Astrocyte of the cerebellum (primary cell): Measurements from ENCODE around the gene SORCS1.

ENCODE experiments used
- DNase-seq: peaks from one replicate; pipeline ENCODE4 v3.0.0-alpha.2; 2011; ENCODE audit warnings: low read depth
- H3K4me3 ChIP-seq: 2 replicates; pipeline ENCODE4 v1.5.1; 2011; ENCODE audit warnings: mild to moderate bottlenecking, low read depth, low read length, moderate library complexity
- CTCF ChIP-seq: IDR thresholded peaks from 2 replicates; pipeline ENCODE4 v1.5.1; 2012; ENCODE audit warnings: low read length, low read depth, moderate library complexity, mild to moderate bottlenecking; ENCODE audit errors: missing control alignments
- in situ Hi-C: cut with HindIII; loops from 2 replicates; pipeline ENCODE4 v1.10.0; 2017; ENCODE audit warnings: low sequenced_read_pairs

Gene SORCS1

GRCh38 chr10:106661133-106661766 is 503.3 kb downstream of the SORCS1 start:
- no peak for TF ChIP-seq CTCF
- DNase-seq = no peak
- in situ Hi-C loops = no loop called here
- no peak overlapping the region for H3K4me3 ChIP-seq

- no peak for TF ChIP-seq CTCF
- in situ Hi-C loops = no loop called here
- H3K4me3 ChIP-seq = no peak overlapping the region
- DNase-seq = no peak
These were observed 504.0 kb downstream of the SORCS1 start for GRCh38 chr10:106660550-106660949.

GRCh38 chr10:106655636-106656035 is 508.9 kb downstream of the SORCS1 start:
- in situ Hi-C loops = no loop called here
- no peak for DNase-seq
- no peak for TF ChIP-seq CTCF
- no peak overlapping the region for H3K4me3 ChIP-seq

GRCh38 chr10:106655165-106655564 is 509.3 kb downstream of the SORCS1 start:
- no peak for TF ChIP-seq CTCF
- DNase-seq = no peak
- no peak overlapping the region for H3K4me3 ChIP-seq
- in situ Hi-C loops = no loop called here

GRCh38 chr10:106652279-106652678 is 512.2 kb downstream of the SORCS1 start:
- TF ChIP-seq CTCF = no peak
- DNase-seq = no peak
- in situ Hi-C loops = no loop called here
- H3K4me3 ChIP-seq = no peak overlapping the region

GRCh38 chr10:106648534-106649481 is 515.7 kb downstream of the SORCS1 start:
- no peak for TF ChIP-seq CTCF
- DNase-seq = no peak
- in situ Hi-C loops = no loop called here
- no peak overlapping the region for H3K4me3 ChIP-seq
